HEK293 (cell line): Measurements from ENCODE around the gene PTER.
A peak's percentile ranks its signal among the peaks of the same experiment; 100 is the strongest.

Experiments used
- CTCF ChIA-PET: fragments of 350-600 bp; formaldehyde crosslinking; extraction: SDS; loops from one replicate; lab custom pipeline; 2021; ENCODE audit warnings: antibody characterized with exemption; lab: Yijun Ruan, JAX
- POLR2A ChIA-PET: fragments of 300-600 bp; formaldehyde crosslinking; extraction: SDS; loops from one replicate; lab custom pipeline; 2020; ENCODE audit warnings: antibody characterized with exemption, inconsistent platforms; lab: Yijun Ruan, JAX
- H3K27ac ChIP-seq: fragments of 200-500 bp; sonication (Bioruptor generic); 2 replicates; pipeline ENCODE4 v1.5.1; 2014; ENCODE audit warnings: low read depth, low read length, control low read depth, inconsistent platforms; ENCODE audit errors: extremely low read depth
- H3K36me3 ChIP-seq, 2 experiments: fragments of 200-500 bp in 1 of 2; sonication (Bioruptor generic) in 1 of 2; 1 replicate in 1 of 2; 2 replicates in 1 of 2; pipeline ENCODE4 v1.5.1; 2014 to 2017; ENCODE audit warnings: inconsistent platforms in 2 of 2, low read length in 2 of 2; ENCODE audit not compliant: control insufficient read depth in 2 of 2, insufficient read depth in 1 of 2
- H3K4me1 ChIP-seq: fragments of 200-500 bp; sonication (Bioruptor generic); 2 replicates; pipeline ENCODE4 v1.5.1; 2014; ENCODE audit warnings: mild to moderate bottlenecking, low read length, inconsistent platforms; ENCODE audit not compliant: control insufficient read depth, insufficient read depth
- H3K4me3 ChIP-seq: 2 replicates; pipeline ENCODE4 v1.5.1; 2011; ENCODE audit warnings: low read depth, mild to moderate bottlenecking, control low read depth, low read length, moderate library complexity
- H3K9me3 ChIP-seq: fragments of 200-500 bp; sonication (Bioruptor generic); 2 replicates; pipeline ENCODE4 v1.5.1; 2014; ENCODE audit warnings: low read depth, low read length, inconsistent platforms; ENCODE audit not compliant: control insufficient read depth, insufficient read depth
- GLIS2 ChIP-seq: fragments of 450-650 bp; formaldehyde crosslinking; IDR thresholded peaks from 2 replicates; pipeline ENCODE4 v1.5.1; 2016; ENCODE audit warnings: missing biosample characterization, missing genetic modification characterization
- ZBTB48 ChIP-seq: fragments of 450-650 bp; formaldehyde crosslinking; IDR thresholded peaks from 2 replicates; pipeline ENCODE4 v1.5.1; 2016; ENCODE audit warnings: missing biosample characterization, missing genetic modification characterization
- ZFP3 ChIP-seq: fragments of 450-650 bp; formaldehyde crosslinking; IDR thresholded peaks from 2 replicates; pipeline ENCODE4 v1.5.1; 2016; ENCODE audit warnings: low read depth, missing biosample characterization, missing genetic modification characterization
- ZFP41 ChIP-seq: fragments of 450-650 bp; formaldehyde crosslinking; IDR thresholded peaks from 2 replicates; pipeline ENCODE4 v1.5.1; 2016; ENCODE audit warnings: missing biosample characterization, missing genetic modification characterization, borderline replicate concordance
- ZNF19 ChIP-seq: fragments of 450-650 bp; formaldehyde crosslinking; IDR thresholded peaks from 2 replicates; pipeline ENCODE4; 2016; ENCODE audit warnings: missing biosample characterization, missing genetic modification characterization, low read depth
- ZNF202 ChIP-seq: fragments of 450-650 bp; formaldehyde crosslinking; IDR thresholded peaks from 2 replicates; pipeline ENCODE4 v1.5.1; 2016; ENCODE audit warnings: missing biosample characterization, missing genetic modification characterization, borderline replicate concordance
- ZNF23 ChIP-seq: fragments of 450-650 bp; formaldehyde crosslinking; IDR thresholded peaks from 2 replicates; pipeline ENCODE4 v1.5.1; 2016; ENCODE audit warnings: missing biosample characterization, missing genetic modification characterization, borderline replicate concordance
- ZNF248 ChIP-seq: fragments of 450-650 bp; formaldehyde crosslinking; IDR thresholded peaks from 2 replicates; pipeline ENCODE4 v1.5.1; 2017; ENCODE audit warnings: missing biosample characterization, missing genetic modification characterization
- ZNF266 ChIP-seq: fragments of 450-650 bp; formaldehyde crosslinking; IDR thresholded peaks from 2 replicates; pipeline ENCODE4 v1.5.1; 2016; ENCODE audit warnings: missing biosample characterization, missing genetic modification characterization, low read depth
- ZNF654 ChIP-seq: fragments of 450-650 bp; formaldehyde crosslinking; IDR thresholded peaks from 2 replicates; pipeline ENCODE4 v1.5.1; 2016; ENCODE audit warnings: low read depth, missing biosample characterization, missing genetic modification characterization
- ZSCAN23 ChIP-seq: fragments of 450-650 bp; formaldehyde crosslinking; IDR thresholded peaks from 2 replicates; pipeline ENCODE4 v1.5.1; 2016; ENCODE audit warnings: missing biosample characterization, missing genetic modification characterization
- ZSCAN30 ChIP-seq: fragments of 450-650 bp; IDR thresholded peaks from 2 replicates; pipeline ENCODE4 v1.5.1; 2018; ENCODE audit warnings: missing biosample characterization, mild to moderate bottlenecking, missing genetic modification characterization, moderate library complexity
- TF ChIP-seq, protein P1 (sequence below): fragments of 450-650 bp; formaldehyde crosslinking; IDR thresholded peaks from 2 replicates; pipeline ENCODE4 v1.5.1; 2016; ENCODE audit warnings: missing biosample characterization, missing genetic modification characterization
- TF ChIP-seq, protein P2 (sequence below): fragments of 450-650 bp; formaldehyde crosslinking; IDR thresholded peaks from 2 replicates; pipeline ENCODE4 v1.5.1; 2017; ENCODE audit warnings: missing biosample characterization, missing genetic modification characterization
- TF ChIP-seq, protein P3 (sequence below): fragments of 450-650 bp; formaldehyde crosslinking; IDR thresholded peaks from 2 replicates; pipeline ENCODE4 v1.5.1; 2016; ENCODE audit warnings: missing biosample characterization, missing genetic modification characterization
- TF ChIP-seq, protein P4 (sequence below): fragments of 450-650 bp; formaldehyde crosslinking; conservative IDR thresholded peaks from 2 replicates; pipeline ENCODE4 v1.5.1; 2016; ENCODE audit warnings: low read depth, missing biosample characterization, missing genetic modification characterization

PTER gene

DNA sequence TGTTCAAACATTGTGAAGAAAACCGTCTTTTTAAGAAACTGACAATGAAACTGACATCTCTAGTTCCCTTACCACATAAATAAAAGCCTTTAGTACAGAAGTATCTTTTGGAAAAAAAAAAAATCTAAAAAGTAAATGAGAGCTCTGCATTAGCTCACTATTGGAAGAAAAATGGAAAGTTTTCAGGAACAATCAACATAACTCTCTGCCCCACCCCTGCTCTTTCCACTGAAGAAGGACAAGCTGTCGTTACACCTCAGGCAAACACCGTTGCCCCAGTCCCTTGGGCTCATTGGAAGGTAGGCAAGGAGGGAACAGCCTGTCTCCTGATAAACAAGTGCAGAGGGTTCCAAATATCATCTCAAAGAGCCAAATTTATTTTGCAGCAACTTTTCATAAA lies 107.3 kb downstream of the PTER start (continued):
- TF ChIP-seq, protein P1, sequence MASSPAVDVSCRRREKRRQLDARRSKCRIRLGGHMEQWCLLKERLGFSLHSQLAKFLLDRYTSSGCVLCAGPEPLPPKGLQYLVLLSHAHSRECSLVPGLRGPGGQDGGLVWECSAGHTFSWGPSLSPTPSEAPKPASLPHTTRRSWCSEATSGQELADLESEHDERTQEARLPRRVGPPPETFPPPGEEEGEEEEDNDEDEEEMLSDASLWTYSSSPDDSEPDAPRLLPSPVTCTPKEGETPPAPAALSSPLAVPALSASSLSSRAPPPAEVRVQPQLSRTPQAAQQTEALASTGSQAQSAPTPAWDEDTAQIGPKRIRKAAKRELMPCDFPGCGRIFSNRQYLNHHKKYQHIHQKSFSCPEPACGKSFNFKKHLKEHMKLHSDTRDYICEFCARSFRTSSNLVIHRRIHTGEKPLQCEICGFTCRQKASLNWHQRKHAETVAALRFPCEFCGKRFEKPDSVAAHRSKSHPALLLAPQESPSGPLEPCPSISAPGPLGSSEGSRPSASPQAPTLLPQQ (tag by site-specific recombination): no peak

DNA sequence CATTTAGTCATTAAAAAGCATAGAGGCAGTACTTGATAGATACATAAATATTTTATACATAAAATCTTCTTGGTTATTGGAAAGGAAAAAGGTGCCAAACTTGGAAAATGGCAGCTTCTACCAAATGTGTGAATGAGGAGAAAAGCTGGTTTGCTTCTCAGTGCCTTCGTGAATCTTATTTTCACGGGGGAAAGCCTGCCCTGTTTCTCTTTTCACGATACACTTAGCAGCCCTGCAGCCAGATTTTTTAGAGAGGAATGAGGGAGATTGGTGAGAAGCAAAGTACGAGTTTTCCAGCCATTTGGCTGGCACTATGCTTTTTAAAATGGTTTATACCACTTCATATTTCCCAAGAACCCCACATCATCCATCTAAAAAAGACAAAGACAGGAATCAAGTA lies 107.8 kb downstream of the PTER start:
- Histone ChIP-seq H3K36me3 (no peaks in the 10 kb centered on the region), H3K9me3 (no peaks in the 10 kb centered on the region), H3K4me1 (no peaks in the 10 kb centered on the region), H3K4me3 (no peak overlapping the region), H3K27ac (no peak overlapping the region)
- ChIA-PET CTCF (interaction anchor here (0.6 to 2.2 kb wide), 15 partner anchors 9 to 1713 kb away, joined by 3 to 13 read pairs (median 4); no protein-coding TSS in a partner anchor), POLR2A (no interaction called here)
- TF ChIP-seq ZNF23 (tag by site-specific recombination) (no peak), GLIS2 (tag by site-specific recombination) (no peak), ZFP3 (tag by site-specific recombination) (no peak), ZNF202 (no peak), ZNF248 (tag by site-specific recombination) (no peak), ZNF19 (no peak)
- TF ChIP-seq, protein P2, sequence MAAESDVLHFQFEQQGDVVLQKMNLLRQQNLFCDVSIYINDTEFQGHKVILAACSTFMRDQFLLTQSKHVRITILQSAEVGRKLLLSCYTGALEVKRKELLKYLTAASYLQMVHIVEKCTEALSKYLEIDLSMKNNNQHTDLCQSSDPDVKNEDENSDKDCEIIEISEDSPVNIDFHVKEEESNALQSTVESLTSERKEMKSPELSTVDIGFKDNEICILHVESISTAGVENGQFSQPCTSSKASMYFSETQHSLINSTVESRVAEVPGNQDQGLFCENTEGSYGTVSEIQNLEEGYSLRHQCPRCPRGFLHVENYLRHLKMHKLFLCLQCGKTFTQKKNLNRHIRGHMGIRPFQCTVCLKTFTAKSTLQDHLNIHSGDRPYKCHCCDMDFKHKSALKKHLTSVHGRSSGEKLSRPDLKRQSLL (tag by site-specific recombination): no peak

DNA sequence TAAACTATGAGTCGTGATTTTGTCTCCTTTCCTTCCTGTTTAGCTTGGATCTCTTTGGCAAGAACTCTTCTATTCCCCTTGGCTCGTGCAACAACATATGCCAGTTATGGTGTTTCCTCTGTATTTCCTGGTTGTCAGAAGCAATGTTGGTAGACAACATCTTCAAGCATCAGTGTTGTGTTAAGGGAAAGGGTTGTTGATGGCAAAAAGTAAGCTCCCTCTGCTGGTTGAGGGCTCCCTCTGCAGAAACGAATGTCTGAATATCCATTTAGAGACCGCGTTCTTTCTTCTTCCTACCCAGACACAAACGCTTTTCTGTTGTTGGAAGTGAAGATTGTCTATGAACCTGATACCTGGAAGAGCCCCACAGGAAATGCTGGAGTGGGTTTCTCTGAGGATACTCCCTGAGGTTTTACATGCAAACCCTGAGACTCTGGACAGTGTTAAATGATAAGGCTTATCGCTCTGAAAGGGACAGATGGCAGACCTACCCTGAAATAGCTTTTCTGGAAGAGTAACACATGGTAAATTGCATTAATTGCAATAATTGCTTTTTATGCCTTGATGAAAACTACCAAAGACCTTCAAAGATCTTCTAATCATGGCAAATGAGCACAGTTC lies 108.4 kb downstream of the PTER start:
- H3K27ac ChIP-seq: no peak overlapping the region
- no peaks in the 10 kb centered on the region for H3K9me3 ChIP-seq
- H3K4me1 ChIP-seq: no peaks in the 10 kb centered on the region
- no peak overlapping the region for H3K4me3 ChIP-seq
- ChIA-PET POLR2A (no interaction called here), CTCF (interaction anchor here (0.6 to 2.2 kb wide), 19 partner anchors 9 to 1714 kb away, joined by 3 to 13 read pairs (median 4); no protein-coding TSS in a partner anchor)
- no peaks in the 10 kb centered on the region for H3K36me3 ChIP-seq
- TF ChIP-seq ZNF654 (tag by site-specific recombination) (peak; percentile 61), ZBTB48 (tag by site-specific recombination) (peak; percentile 35; the same call in 1 of the 2 replicates), ZNF266 (tag by site-specific recombination) (no peak), ZFP41 (tag by site-specific recombination) (no peak), ZSCAN23 (tag by site-specific recombination) (no peak), ZSCAN30 (tag by site-specific recombination) (0 out of 2 replicates have a peak, but pooled peaks have one; percentile 16)
- TF ChIP-seq, protein P3, sequence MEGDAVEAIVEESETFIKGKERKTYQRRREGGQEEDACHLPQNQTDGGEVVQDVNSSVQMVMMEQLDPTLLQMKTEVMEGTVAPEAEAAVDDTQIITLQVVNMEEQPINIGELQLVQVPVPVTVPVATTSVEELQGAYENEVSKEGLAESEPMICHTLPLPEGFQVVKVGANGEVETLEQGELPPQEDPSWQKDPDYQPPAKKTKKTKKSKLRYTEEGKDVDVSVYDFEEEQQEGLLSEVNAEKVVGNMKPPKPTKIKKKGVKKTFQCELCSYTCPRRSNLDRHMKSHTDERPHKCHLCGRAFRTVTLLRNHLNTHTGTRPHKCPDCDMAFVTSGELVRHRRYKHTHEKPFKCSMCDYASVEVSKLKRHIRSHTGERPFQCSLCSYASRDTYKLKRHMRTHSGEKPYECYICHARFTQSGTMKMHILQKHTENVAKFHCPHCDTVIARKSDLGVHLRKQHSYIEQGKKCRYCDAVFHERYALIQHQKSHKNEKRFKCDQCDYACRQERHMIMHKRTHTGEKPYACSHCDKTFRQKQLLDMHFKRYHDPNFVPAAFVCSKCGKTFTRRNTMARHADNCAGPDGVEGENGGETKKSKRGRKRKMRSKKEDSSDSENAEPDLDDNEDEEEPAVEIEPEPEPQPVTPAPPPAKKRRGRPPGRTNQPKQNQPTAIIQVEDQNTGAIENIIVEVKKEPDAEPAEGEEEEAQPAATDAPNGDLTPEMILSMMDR (tag by site-specific recombination): peak; percentile 43; the same call in 1 of the 2 replicates
- TF ChIP-seq, protein P4, sequence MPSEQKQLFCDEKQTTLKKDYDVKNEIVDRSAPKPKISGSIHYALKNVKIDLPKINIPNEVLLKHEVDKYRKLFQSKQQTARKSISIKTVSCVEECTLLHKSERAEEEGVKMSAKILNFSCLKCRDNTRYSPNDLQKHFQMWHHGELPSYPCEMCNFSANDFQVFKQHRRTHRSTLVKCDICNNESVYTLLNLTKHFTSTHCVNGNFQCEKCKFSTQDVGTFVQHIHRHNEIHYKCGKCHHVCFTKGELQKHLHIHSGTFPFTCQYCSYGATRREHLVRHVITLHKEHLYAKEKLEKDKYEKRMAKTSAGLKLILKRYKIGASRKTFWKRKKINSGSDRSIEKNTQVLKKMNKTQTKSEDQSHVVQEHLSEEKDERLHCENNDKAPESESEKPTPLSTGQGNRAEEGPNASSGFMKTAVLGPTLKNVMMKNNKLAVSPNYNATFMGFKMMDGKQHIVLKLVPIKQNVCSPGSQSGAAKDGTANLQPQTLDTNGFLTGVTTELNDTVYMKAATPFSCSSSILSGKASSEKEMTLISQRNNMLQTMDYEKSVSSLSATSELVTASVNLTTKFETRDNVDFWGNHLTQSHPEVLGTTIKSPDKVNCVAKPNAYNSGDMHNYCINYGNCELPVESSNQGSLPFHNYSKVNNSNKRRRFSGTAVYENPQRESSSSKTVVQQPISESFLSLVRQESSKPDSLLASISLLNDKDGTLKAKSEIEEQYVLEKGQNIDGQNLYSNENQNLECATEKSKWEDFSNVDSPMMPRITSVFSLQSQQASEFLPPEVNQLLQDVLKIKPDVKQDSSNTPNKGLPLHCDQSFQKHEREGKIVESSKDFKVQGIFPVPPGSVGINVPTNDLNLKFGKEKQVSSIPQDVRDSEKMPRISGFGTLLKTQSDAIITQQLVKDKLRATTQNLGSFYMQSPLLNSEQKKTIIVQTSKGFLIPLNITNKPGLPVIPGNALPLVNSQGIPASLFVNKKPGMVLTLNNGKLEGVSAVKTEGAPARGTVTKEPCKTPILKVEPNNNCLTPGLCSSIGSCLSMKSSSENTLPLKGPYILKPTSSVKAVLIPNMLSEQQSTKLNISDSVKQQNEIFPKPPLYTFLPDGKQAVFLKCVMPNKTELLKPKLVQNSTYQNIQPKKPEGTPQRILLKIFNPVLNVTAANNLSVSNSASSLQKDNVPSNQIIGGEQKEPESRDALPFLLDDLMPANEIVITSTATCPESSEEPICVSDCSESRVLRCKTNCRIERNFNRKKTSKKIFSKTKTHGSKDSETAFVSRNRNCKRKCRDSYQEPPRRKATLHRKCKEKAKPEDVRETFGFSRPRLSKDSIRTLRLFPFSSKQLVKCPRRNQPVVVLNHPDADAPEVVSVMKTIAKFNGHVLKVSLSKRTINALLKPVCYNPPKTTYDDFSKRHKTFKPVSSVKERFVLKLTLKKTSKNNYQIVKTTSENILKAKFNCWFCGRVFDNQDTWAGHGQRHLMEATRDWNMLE (tag by site-specific recombination): no peak
